ENCODE data around the gene SPNS3. TPM values are rescaled to one million over a fixed set of nuclear protein-coding genes. Genes with fewer than 3 reads are reported as not detected.

SPNS3 gene
- total RNA-seq, 2 experiments from 2014 or later = 6.4 to 8.4 TPM

DNA sequence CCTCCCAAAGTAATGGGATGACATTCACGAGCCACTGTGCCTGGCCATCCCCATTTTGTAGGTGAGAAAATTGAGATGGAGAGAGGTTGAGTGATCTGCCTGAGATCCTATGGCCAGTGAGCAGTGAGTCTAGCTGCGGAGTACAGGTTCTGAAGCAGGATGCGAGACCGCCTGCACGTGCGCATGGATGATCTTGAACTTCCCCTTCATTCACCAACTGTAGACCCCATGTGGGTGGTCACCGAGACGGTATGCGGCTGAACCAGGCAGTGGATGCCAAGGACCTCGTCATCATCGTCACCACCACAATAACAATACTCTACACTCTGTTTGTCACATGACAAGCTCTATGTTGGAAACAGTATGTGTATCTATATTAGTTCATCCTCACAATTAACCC lies 6.2 kb upstream of the SPNS3 start:
- Mint-ChIP-seq H3K27me3 (no peaks in the 10 kb centered on the region), H3K4me3 (no peak overlapping the region), H3K4me1 (no peaks in the 10 kb centered on the region), H3K9me3 (ENCODE audit: low read depth) (no peaks in the 10 kb centered on the region), H3K36me3 (ENCODE audit: low read depth) (no peaks in the 10 kb centered on the region), H3K27ac (no peak overlapping the region)
- no peak for DNase-seq
- POLR2A ChIA-PET = interaction anchor here (0.6 kb wide), 1 partner anchor 48 kb away, joined by 14 read pairs; no protein-coding TSS in a partner anchor
- no peak for ATAC-seq
- intact Hi-C loops (cut with DNase I, micrococcal nuclease) = loop anchor here in 1 of 2 experiments (10.0 kb wide), 1 partner anchor 107 kb away; no protein-coding TSS in a partner anchor
- CTCF ChIA-PET = no interaction called here

DNA sequence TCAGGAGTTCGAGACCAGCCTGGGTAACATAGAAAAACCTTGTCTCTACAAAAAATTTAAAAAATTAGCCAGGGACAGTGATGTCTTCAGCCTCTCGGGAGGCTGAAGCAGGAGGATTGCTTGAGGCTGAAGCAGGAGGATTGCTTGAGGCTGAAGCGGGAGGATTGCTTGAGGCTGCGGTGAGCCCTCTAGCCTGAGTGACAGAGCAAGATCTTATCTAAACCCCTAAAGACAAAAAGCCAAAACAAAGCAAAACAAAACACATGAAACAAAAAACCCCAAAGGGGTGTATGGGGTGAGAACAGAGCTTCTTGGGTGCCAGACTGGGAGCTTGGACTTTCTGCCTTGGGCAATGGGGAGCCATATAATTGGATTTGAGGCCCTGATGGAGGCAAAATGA lies 2.6 kb downstream of the SPNS3 start:
- Mint-ChIP-seq H3K36me3 (ENCODE audit: low read depth) (no peaks in the 10 kb centered on the region), H3K27me3 (no peaks in the 10 kb centered on the region), H3K4me1 (peaks cover 22% of the 10 kb centered on the region), H3K4me3 (no peak overlapping the region), H3K9me3 (ENCODE audit: low read depth) (no peaks in the 10 kb centered on the region), H3K27ac (no peak overlapping the region)
- ChIA-PET CTCF (interaction anchor here (0.5 to 1.1 kb wide), 3 partner anchors 12 to 64 kb away, joined by 3 to 4 read pairs (median 3); no protein-coding TSS in a partner anchor), POLR2A (interaction anchor here (1.0 kb wide), 1 partner anchor 50 kb away, joined by 4 read pairs; no protein-coding TSS in a partner anchor)
- DNase-seq = no peak
- intact Hi-C loops (cut with DNase I, micrococcal nuclease) = no loop called here
- no peak for ATAC-seq

DNA sequence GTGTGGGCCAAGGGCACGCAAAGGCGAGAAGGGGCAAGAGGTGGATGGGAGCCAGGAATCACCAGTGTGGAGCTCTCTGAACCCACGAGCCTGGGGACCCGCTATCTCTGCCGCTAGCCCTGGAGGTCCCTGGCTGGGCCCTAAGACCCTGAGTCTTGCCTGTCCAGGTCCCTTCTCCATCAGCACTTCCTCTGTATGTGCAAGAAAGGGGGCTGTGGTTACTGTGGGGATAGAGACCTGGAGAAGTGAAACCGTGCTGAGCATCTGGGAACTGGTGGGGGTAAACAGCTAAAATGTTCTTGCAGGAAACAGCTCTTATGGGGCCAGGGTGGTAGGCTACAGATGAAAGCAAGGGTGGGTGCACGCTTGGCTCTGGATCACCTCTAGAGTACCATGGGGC lies 3.1 kb downstream of the SPNS3 start:
- ATAC-seq (no peak), DNase-seq (no peak)
- H3K4me1 Mint-ChIP-seq = peaks cover 22% of the 10 kb centered on the region
- no peaks in the 10 kb centered on the region for H3K27me3 Mint-ChIP-seq
- intact Hi-C loops (cut with DNase I, micrococcal nuclease) = no loop called here
- CTCF ChIA-PET = interaction anchor here (0.5 to 1.1 kb wide), 4 partner anchors 11 to 64 kb away, joined by 3 to 4 read pairs (median 3); no protein-coding TSS in a partner anchor
- H3K9me3 Mint-ChIP-seq (ENCODE audit: low read depth) = no peaks in the 10 kb centered on the region
- no peak overlapping the region for H3K4me3 Mint-ChIP-seq
- no peak overlapping the region for H3K27ac Mint-ChIP-seq
- POLR2A ChIA-PET = interaction anchor here (1.0 kb wide), 1 partner anchor 51 kb away, joined by 4 read pairs; no protein-coding TSS in a partner anchor
- no peaks in the 10 kb centered on the region for H3K36me3 Mint-ChIP-seq (ENCODE audit: low read depth)

DNA sequence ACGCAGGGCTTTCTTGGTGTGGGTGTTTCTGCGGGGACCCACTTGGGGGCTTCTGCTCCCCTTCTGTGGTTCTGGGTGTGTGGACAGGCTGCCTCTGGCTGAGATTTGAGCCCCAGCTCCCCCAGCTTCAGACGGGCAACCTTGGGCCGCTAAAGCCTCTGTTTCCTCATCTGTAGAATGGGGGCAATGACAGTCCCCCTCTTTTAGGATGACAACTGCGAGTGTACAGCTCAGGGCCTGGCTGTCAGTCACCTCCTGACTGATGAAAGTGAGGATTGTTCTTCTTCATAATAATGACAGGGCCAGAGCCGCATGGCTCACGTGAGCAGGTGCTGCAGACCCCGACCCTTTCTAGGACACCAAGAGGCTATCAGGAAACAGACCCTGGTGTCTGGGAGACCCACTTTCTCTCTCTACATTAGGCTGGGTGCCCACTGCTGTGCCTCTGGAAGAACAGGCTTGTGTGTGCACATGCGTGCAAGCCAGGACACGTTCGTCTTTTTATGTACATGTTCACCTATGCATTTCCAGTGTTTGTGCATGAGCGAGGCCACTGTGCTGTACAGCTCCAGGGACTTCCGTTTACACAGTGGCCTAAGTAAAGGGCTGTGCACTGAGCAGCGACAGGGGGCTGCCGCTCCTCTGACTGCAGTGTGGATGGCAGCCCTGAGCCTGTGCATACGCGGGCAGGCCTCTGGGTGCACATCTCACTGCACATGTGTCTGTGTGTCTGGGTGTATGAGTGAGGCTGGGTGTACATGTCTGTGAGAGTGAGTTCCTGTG lies 4.6 kb downstream of the SPNS3 start:
- H3K36me3 Mint-ChIP-seq (ENCODE audit: low read depth) = no peaks in the 10 kb centered on the region
- no peaks in the 10 kb centered on the region for H3K27me3 Mint-ChIP-seq
- POLR2A ChIA-PET = no interaction called here
- intact Hi-C loops (cut with DNase I, micrococcal nuclease) = no loop called here
- CTCF ChIA-PET = no interaction called here
- peaks cover 17% of the 10 kb centered on the region for H3K4me1 Mint-ChIP-seq
- H3K27ac Mint-ChIP-seq = no peak overlapping the region
- no peak for ATAC-seq
- H3K9me3 Mint-ChIP-seq (ENCODE audit: low read depth) = no peaks in the 10 kb centered on the region
- no peak for DNase-seq
- no peak overlapping the region for H3K4me3 Mint-ChIP-seq

DNA sequence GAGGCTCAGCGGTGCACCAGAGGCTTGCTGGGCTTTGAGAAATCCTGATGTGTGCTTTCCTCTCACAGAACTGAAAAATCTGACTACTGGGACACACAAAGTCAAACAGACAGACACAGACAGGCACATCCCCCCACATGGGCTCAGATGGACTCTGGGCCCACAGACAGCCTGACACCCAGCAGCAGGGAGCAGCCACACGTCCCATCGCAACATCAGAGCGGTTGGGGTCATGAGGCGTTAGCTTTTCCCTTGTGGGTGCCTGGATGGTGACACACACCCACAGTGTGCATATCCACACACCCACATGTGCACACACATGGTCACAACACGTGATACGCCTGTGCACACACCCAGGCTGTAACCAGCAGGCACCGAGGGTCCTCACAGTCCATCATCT lies 6.3 kb downstream of the SPNS3 start:
- intact Hi-C loops (cut with DNase I, micrococcal nuclease) = no loop called here
- no peaks in the 10 kb centered on the region for H3K9me3 Mint-ChIP-seq (ENCODE audit: low read depth)
- no peak for DNase-seq
- H3K36me3 Mint-ChIP-seq (ENCODE audit: low read depth) = no peaks in the 10 kb centered on the region
- H3K27me3 Mint-ChIP-seq = no peaks in the 10 kb centered on the region
- no peak overlapping the region for H3K27ac Mint-ChIP-seq
- no peak for ATAC-seq
- ChIA-PET POLR2A (interaction anchor here (0.6 kb wide), 1 partner anchor 8 kb away, joined by 3 read pairs; no protein-coding TSS in a partner anchor), CTCF (no interaction called here)
- no peak overlapping the region for H3K4me3 Mint-ChIP-seq
- peaks cover 9% of the 10 kb centered on the region for H3K4me1 Mint-ChIP-seq

DNA sequence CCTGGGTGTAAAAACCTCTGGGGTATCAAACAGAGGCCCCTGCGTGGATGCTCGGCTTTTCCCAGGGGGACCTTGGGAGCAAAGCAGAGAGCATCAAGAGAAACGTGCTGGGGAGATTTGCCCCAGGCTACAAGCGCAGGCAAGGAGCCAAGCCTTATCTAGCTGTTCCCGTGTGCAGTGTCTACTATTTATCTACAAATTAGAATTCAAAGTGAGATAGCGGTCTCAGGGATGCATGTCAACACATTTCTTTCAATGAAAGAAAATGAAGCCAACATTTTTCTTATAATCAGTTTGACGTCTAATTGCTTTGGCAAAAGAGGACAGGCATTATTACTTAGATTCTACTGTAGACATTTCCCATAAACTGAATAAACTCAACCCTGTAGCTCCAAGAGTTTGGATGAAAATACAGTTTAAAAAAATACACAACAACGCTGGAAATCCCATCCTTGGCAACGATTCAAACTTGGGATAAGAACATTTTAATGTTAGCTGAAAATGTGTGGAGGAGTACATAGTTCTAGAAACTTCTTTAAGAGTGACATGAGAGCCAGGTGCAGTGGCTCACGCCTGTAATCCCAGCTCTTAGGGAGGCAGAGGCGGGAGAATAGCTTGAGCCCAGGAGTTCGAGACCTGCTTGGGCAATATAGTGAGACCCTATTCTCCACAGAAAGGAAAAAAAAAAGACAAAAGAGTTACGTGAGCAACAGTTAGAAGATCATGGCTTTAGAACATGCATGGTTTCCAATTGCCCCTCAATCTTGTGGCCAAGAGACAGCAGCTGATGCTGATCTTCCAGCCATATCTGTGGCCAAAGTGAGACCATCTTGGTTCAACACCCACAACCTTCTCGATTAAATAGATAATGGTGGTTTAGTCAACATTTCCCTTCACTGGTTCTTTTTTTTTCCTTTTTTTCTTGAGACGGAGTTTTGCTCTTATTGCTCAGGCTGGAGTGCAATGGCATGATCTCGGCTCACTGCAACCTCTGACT lies 7.2 kb downstream of the SPNS3 start:
- Mint-ChIP-seq H3K36me3 (ENCODE audit: low read depth) (no peaks in the 10 kb centered on the region), H3K4me1 (peaks cover 7% of the 10 kb centered on the region), H3K27ac (no peak overlapping the region), H3K9me3 (ENCODE audit: low read depth) (no peaks in the 10 kb centered on the region), H3K4me3 (no peak overlapping the region), H3K27me3 (no peaks in the 10 kb centered on the region)
- CTCF ChIA-PET = no interaction called here
- intact Hi-C loops (cut with DNase I, micrococcal nuclease) = no loop called here
- POLR2A ChIA-PET = no interaction called here
- DNase-seq (no peak), ATAC-seq (no peak)

DNA sequence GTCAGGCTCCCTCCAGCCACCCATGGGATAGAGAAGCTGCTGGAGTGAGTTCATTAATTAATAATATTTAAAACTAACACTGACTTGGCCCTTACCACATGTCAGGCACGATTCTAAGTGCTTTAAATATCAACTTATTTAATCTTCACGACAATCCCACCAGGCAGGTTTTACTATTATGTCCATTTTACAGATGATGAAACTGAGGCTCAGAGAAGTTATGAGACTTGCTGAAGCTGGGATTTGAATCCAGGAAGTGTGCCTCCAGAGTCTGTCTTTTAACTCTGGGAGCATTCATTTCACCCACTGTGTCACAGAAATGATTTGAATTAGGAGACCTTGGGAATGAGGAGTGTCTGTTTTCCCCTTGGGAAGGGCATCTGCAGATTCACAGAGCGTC lies 8.8 kb downstream of the SPNS3 start:
- no peak for ATAC-seq
- CTCF ChIA-PET = interaction anchor here (1.4 kb wide), 1 partner anchor 9 kb away, joined by 5 read pairs; the partner anchor contains the start of gene SPNS3
- POLR2A ChIA-PET = no interaction called here

DNA sequence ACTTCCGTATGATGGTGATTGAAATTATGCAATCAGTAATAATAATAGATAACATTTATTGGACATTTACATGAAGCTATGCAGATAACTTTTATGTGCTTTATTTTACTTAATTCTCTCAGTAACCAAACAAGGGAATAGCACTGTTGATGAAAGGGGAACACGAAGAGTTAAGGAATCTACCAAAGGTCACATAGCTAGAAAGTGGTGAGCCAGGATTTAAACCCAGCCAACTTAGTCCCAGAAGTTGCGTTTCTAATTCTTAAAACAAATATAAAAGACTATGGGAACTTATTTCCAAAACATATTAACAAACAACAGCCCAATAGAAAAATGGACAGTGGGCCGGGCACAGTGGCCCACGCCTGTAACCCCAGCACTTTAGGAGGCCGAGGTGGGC lies 9.7 kb downstream of the SPNS3 start:
- POLR2A ChIA-PET = no interaction called here
- DNase-seq (no peak), ATAC-seq (no peak)
- no peaks in the 10 kb centered on the region for H3K9me3 Mint-ChIP-seq (ENCODE audit: low read depth)
- intact Hi-C loops (cut with DNase I, micrococcal nuclease) = no loop called here
- no peak overlapping the region for H3K4me3 Mint-ChIP-seq
- H3K36me3 Mint-ChIP-seq (ENCODE audit: low read depth) = no peaks in the 10 kb centered on the region
- H3K27ac Mint-ChIP-seq = no peak overlapping the region
- H3K27me3 Mint-ChIP-seq = no peaks in the 10 kb centered on the region
- CTCF ChIA-PET = interaction anchor here (0.8 to 1.4 kb wide), 3 partner anchors 10 to 305 kb away, joined by 4 to 5 read pairs (median 4); partner anchors contain the start of gene SPNS3
- H3K4me1 Mint-ChIP-seq = no peaks in the 10 kb centered on the region

More for the DNA sequence above, 8.8 kb downstream of the SPNS3 start:
- Mint-ChIP-seq H3K9me3 (ENCODE audit: low read depth) (no peaks in the 10 kb centered on the region), H3K27ac (no peak overlapping the region), H3K36me3 (ENCODE audit: low read depth) (no peaks in the 10 kb centered on the region), H3K4me1 (no peaks in the 10 kb centered on the region), H3K4me3 (no peak overlapping the region), H3K27me3 (no peaks in the 10 kb centered on the region)
- intact Hi-C loops (cut with DNase I, micrococcal nuclease) = no loop called here
- DNase-seq = no peak

DNA sequence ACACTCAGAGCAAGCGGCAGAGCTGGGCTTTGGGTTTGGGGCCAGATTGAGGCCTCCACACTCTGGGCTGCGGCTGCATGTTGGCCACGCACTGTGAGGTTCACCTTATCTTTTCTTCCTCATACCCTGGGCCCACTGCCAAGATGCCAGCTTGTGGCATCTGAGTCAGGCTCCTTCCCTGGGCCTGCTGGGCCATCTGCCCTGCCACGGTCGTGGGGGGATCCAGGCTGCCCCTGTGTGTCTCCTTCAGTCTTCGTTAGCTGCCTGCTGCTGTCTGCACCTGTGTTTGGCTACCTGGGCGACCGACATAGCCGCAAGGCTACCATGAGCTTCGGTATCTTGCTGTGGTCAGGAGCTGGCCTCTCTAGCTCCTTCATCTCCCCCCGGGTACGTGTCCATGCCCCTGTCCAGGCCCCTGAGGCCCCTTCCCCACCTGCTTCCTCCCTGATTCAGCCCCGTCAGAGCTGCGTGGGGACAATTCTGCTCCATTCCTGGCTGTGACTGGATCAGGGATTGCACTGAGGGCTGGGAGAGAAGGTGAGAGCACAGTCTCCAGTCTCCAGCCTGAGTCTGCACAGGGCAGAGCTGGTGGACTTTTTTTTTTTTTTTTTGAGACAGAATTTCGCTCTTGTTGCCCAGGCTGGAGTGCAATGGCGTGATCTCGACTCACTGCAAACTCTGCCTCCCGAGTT lies 11.2 kb downstream of the SPNS3 start:
- Mint-ChIP-seq H3K27ac (no peak overlapping the region), H3K9me3 (ENCODE audit: low read depth) (no peaks in the 10 kb centered on the region), H3K4me3 (no peak overlapping the region), H3K36me3 (ENCODE audit: low read depth) (no peaks in the 10 kb centered on the region), H3K27me3 (no peaks in the 10 kb centered on the region), H3K4me1 (peaks cover 6% of the 10 kb centered on the region)
- ATAC-seq (no peak), DNase-seq (no peak)
- POLR2A ChIA-PET = no interaction called here
- CTCF ChIA-PET = interaction anchor here (0.5 to 0.7 kb wide), 2 partner anchors 27 to 773 kb away, joined by 3 to 5 read pairs; no protein-coding TSS in a partner anchor
- intact Hi-C loops (cut with DNase I, micrococcal nuclease) = no loop called here

DNA sequence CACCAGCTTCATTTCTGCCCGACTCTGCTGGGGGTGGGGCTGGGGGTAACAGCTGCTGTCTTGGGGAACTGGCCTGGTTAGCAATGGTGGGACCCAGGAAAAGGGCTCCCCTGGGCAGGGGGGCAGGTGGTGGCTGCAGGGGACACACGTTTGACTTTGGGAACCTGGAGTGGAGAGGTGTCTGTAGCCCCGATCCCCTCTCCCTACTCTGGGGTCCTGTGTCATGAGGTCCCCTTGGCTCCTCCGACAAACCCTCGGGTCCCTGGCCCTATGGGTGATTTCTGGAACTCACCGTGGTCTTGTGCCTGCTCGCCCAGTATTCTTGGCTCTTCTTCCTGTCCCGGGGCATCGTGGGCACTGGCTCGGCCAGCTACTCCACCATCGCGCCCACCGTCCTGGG lies 12.0 kb downstream of the SPNS3 start:
- ChIA-PET CTCF (no interaction called here), POLR2A (no interaction called here)
- H3K9me3 Mint-ChIP-seq (ENCODE audit: low read depth) = no peaks in the 10 kb centered on the region
- ATAC-seq = no peak
- H3K4me1 Mint-ChIP-seq = peaks cover 8% of the 10 kb centered on the region
- H3K27me3 Mint-ChIP-seq = no peaks in the 10 kb centered on the region
- DNase-seq = no peak
- no peak overlapping the region for H3K27ac Mint-ChIP-seq
- H3K36me3 Mint-ChIP-seq (ENCODE audit: low read depth) = no peaks in the 10 kb centered on the region
- H3K4me3 Mint-ChIP-seq = no peak overlapping the region
- intact Hi-C loops (cut with DNase I, micrococcal nuclease) = no loop called here

All from activated CD4-positive, alpha-beta T cell treated with anti-CD3 and anti-CD28 coated beads for 36 hours (primary cell).